ENCODE measurements around the gene PHF1. TPM values are rescaled to one million over a fixed set of nuclear protein-coding genes. Genes with fewer than 3 reads are reported as not detected.

Gene PHF1
- total RNA-seq, 2 donors from 2014 or later: 98.2 to 132 TPM

DNA sequence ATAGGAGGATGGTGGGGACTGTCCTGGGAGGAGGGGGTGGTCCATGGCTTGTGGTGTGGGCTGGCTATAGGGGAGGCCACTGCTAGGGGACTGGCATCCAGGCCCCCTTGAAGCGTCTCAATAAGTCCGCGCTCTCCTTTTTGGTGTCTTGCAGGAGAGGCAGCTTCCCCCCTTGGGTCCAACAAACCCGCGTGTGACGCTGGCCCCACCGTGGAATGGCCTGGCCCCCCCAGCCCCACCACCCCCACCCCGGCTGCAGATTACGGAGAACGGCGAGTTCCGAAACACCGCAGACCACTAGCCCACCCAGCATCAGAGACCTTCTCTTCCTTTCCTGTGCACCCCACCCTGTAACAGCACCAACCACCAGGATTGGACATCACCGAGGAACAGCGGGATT is 40.8 kb downstream of the PHF1 start:
- Histone ChIP-seq H3K9me3 (no peaks in the 10 kb centered on the region), H3K36me3 (no peaks in the 10 kb centered on the region), H3K4me3 (no peak overlapping the region), H3K4me1 (replicated peaks) (no peaks in the 10 kb centered on the region), H3K27ac (no peak overlapping the region), H3K27me3 (replicated peaks; ENCODE audit: insufficient read depth) (no peaks in the 10 kb centered on the region)
- 87% methylated on average over 15 of the region's 15 CpGs for WGBS
- intact Hi-C loops (cut with DNase I): loop anchor here (10.0 kb wide), 1 partner anchor 333 kb away; the partner anchor contains the start of gene LEMD2
- no peak for TF ChIP-seq POLR2A (IDR thresholded peaks at IDR 0.05)
- TF ChIP-seq, protein P1, sequence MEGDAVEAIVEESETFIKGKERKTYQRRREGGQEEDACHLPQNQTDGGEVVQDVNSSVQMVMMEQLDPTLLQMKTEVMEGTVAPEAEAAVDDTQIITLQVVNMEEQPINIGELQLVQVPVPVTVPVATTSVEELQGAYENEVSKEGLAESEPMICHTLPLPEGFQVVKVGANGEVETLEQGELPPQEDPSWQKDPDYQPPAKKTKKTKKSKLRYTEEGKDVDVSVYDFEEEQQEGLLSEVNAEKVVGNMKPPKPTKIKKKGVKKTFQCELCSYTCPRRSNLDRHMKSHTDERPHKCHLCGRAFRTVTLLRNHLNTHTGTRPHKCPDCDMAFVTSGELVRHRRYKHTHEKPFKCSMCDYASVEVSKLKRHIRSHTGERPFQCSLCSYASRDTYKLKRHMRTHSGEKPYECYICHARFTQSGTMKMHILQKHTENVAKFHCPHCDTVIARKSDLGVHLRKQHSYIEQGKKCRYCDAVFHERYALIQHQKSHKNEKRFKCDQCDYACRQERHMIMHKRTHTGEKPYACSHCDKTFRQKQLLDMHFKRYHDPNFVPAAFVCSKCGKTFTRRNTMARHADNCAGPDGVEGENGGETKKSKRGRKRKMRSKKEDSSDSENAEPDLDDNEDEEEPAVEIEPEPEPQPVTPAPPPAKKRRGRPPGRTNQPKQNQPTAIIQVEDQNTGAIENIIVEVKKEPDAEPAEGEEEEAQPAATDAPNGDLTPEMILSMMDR (IDR thresholded peaks at IDR 0.05): no peak
- TF ChIP-seq POLR2AphosphoS5 (IDR thresholded peaks at IDR 0.05): no peak
- no peak for DNase-seq (ENCODE audit: low spot score)

DNA sequence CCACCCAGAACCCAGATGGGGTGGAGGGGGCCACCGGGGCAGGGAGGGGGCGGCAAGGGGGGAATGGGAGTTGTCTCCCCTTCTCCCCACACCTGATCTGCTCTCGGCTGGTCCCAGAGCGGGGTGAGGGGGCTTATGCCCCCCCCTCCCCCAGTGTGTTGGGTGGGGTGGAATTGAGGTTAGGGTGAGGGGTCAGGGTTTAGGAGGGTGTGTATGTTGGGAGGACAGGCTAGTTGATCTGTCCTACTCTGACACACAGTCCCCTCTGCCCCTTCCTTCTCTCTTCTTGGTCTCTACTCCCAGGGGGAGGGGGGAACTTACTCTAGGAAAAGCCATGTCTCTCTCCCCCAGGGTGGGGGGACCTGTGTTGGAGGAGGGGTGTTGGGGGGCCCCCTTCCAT is 41.7 kb downstream of the PHF1 start:
- Histone ChIP-seq H3K27ac (no peak overlapping the region), H3K27me3 (replicated peaks; ENCODE audit: insufficient read depth) (no peaks in the 10 kb centered on the region), H3K9me3 (no peaks in the 10 kb centered on the region), H3K4me3 (no peak overlapping the region), H3K36me3 (no peaks in the 10 kb centered on the region), H3K4me1 (replicated peaks) (no peaks in the 10 kb centered on the region)
- intact Hi-C loops (cut with DNase I): loop anchor here (10.0 kb wide), 1 partner anchor 332 kb away; the partner anchor contains the start of gene LEMD2
- 79% methylated on average over 4 of the region's 4 CpGs for WGBS
- DNase-seq (ENCODE audit: low spot score): no peak
- TF ChIP-seq, protein P1 (IDR thresholded peaks at IDR 0.05): no peak
- TF ChIP-seq POLR2A (IDR thresholded peaks at IDR 0.05) (no peak), POLR2AphosphoS5 (IDR thresholded peaks at IDR 0.05) (no peak)

DNA sequence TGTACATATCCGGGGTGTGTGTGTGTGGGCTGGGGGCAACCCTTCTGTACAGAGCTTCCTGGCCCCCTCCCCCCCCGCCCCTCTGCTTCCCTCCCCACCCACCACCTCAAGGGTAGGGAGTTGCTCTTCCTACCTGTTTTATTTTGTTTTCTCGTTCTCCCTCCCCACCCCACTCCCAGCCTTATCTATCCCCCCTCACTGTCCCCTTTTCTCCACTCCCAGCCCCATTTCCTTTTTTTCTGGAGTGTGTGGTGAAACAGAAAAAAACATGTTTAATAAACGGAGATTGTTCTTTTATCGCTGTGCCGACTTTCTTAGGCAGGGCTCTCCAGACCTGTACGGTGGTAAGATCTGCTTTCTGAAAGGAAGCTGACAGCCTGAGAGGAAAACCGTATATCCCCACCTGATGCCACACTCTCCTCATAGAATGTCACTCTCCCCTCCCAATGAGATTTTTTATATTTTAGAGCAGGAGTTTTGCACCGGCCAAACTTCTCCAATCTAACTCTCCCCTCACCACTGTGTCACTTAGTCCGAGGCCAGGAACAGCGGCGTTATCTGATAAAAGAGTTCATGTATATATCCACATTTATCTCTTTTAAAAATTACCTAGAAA is 42.7 kb downstream of the PHF1 start:
- TF ChIP-seq POLR2AphosphoS5 (IDR thresholded peaks at IDR 0.05) (no peak), POLR2A (IDR thresholded peaks at IDR 0.05) (no peak)
- TF ChIP-seq, protein P1 (IDR thresholded peaks at IDR 0.05): no peak
- H3K4me3 ChIP-seq: peak overlapping the region; percentile 47 to 84
- WGBS: under 1% methylated on average over 12 of the region's 12 CpGs
- intact Hi-C loops (cut with DNase I): loop anchor here (2.0 to 10.0 kb wide), 3 partner anchors 27 to 331 kb away; partner anchors contain the start of genes KIFC1 and LEMD2
- H3K27me3 ChIP-seq (replicated peaks; ENCODE audit: insufficient read depth): no peaks in the 10 kb centered on the region
- no peaks in the 10 kb centered on the region for H3K4me1 ChIP-seq (replicated peaks)
- no peaks in the 10 kb centered on the region for H3K36me3 ChIP-seq
- H3K27ac ChIP-seq: peak overlapping the region; percentile 60 to 77
- DNase-seq (ENCODE audit: low spot score): no peak
- H3K9me3 ChIP-seq: no peaks in the 10 kb centered on the region

DNA sequence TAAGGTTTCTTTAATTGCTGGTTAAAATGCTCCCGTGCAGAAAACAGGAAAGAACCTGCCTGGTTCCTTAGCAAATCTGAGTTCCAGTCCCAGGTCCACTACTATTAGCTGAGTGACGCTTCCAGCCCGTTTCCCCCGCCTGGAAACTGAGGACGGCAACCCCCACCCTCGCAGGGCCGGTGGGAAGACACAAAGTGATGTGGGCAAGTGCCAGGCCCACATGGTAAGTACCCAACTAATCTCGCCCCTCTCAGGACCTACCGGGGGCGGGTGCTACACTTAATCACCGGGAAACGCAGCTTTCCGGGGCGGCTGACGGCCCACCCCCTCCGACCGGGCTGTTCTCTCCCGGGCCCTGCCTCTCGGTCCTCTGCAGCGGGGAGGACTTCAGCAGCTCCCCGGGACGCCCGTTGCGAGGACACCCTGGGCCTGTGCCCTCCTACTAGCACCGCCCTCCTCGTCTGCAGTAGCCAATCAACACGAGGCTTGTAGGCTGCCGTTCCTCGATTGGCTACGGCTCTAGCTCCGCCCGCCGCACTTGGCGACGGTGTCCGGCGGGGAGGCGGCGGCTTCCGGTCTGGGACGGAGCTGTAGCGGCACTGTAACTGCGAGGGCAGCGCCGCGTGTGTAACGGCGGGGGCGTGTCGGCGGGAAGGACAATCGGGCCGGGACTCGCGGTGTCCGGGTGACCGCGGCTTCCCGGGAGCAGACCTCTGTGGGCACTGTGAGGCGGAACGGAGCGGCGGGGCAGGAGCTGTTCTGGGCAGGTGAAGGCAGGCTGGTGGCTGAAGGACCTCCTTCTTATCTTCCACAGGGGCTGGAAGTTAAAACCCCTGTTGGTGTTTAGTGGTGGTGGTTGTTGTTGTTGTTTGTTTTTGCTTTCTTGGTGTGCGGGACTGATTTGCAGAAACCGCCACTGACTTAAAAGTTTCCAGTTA is 43.5 kb downstream of the PHF1 start, which contains the start of gene ZBTB9:
TSS of gene ZBTB9 (plus strand) at position 568 of the 938 bp plus-strand sequence. CDS start 525 bp downstream, outside the sequence.
- peak; percentile 97 for DNase-seq (ENCODE audit: low spot score)
- intact Hi-C loops (cut with DNase I): loop anchor here (2.0 to 10.0 kb wide), 3 partner anchors 27 to 331 kb away; partner anchors contain the start of genes KIFC1 and LEMD2
- under 1% methylated on average over 63 of the region's 65 CpGs for WGBS
- no peaks in the 10 kb centered on the region for H3K27me3 ChIP-seq (replicated peaks; ENCODE audit: insufficient read depth)
- no peaks in the 10 kb centered on the region for H3K36me3 ChIP-seq
- peak within 1 kb of the TSS; percentile 60 to 77 for H3K27ac ChIP-seq
- no peaks in the 10 kb centered on the region for H3K9me3 ChIP-seq
- H3K4me1 ChIP-seq (replicated peaks): no peaks in the 10 kb centered on the region
- H3K4me3 ChIP-seq: peak within 1 kb of the TSS; percentile 47 to 84
- peak; percentile 99 for TF ChIP-seq POLR2AphosphoS5 (IDR thresholded peaks at IDR 0.05)
- TF ChIP-seq, protein P1 (IDR thresholded peaks at IDR 0.05): peak in 2 of 4 experiments; percentile 13 to 33
- peak; percentile 85 for TF ChIP-seq POLR2A (IDR thresholded peaks at IDR 0.05)

All from prostate gland (tissue), 2 donors.